LNCAP (cell line): ENCODE results near the gene CLIP3.

Experiments used
- TF ChIP-seq, protein P1 (sequence below): fragments of 450-650 bp; IDR thresholded peaks from 2 replicates; pipeline ENCODE4 v1.5.1; 2017; ENCODE audit warnings: mild to moderate bottlenecking

Gene CLIP3

DNA sequence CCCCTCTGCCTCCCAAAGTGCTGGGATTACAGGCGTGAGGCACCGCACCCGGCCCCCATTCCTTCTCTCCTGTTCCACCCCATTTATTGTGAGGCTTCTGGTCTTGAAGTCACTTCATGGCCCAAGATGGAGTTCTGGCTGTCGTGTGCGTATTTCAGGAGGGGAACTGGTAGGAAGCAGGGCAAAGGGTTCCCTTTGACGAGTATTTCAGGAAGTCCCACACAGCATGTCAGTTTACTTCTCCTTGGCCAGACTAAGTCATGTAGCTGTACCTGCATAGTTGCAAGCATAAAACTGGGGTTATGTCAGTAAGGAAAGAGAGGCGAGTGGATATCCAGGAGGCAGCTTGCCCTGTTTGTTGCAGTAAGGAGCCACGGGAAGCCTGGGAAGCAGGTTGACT is 32.2 kb upstream of the CLIP3 start:
- TF ChIP-seq, protein P1, sequence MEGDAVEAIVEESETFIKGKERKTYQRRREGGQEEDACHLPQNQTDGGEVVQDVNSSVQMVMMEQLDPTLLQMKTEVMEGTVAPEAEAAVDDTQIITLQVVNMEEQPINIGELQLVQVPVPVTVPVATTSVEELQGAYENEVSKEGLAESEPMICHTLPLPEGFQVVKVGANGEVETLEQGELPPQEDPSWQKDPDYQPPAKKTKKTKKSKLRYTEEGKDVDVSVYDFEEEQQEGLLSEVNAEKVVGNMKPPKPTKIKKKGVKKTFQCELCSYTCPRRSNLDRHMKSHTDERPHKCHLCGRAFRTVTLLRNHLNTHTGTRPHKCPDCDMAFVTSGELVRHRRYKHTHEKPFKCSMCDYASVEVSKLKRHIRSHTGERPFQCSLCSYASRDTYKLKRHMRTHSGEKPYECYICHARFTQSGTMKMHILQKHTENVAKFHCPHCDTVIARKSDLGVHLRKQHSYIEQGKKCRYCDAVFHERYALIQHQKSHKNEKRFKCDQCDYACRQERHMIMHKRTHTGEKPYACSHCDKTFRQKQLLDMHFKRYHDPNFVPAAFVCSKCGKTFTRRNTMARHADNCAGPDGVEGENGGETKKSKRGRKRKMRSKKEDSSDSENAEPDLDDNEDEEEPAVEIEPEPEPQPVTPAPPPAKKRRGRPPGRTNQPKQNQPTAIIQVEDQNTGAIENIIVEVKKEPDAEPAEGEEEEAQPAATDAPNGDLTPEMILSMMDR, result no peak

DNA sequence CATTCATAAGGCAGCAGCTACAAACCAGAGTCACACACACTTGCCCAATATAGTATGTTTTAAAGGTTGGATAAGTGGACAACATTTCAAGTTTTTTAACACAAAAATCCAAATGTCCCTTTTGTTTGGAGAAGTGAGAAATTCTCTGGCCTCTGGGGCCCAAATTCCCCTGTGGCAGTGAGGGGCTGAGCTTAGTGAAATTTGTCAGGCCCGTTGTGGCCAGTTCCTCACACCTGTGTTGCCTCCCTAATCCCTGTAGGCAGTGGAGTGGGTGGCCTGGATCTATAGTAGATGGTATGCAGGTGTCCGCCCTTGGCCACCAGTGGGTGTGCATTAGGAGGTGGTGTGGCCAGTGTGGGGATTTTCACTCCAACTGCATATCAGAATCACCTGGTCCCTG is 28.7 kb upstream of the CLIP3 start:
- TF ChIP-seq, protein P1, result no peak

DNA sequence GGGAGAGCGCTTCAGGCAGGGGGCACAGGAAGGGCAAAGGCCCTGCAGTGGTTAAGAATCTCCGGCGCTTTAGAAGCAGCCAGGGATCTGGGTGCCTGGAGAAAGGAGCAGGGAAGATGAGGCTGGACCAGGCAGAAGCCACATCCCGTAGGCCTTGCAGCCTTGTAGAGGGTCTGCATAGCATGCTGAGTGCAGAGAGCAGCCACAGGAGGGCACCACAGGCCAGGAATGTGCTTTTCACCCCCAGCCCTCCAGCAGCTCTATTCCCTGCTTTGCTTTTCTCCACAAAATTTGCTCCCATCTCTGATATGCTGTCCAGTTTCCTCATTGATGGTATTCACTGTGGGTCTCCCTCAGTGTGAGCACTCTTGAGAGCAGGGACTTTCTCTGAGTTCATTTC is 27.8 kb upstream of the CLIP3 start:
- TF ChIP-seq, protein P1, result peak; percentile 39; the same call in 1 of the 2 replicates

DNA sequence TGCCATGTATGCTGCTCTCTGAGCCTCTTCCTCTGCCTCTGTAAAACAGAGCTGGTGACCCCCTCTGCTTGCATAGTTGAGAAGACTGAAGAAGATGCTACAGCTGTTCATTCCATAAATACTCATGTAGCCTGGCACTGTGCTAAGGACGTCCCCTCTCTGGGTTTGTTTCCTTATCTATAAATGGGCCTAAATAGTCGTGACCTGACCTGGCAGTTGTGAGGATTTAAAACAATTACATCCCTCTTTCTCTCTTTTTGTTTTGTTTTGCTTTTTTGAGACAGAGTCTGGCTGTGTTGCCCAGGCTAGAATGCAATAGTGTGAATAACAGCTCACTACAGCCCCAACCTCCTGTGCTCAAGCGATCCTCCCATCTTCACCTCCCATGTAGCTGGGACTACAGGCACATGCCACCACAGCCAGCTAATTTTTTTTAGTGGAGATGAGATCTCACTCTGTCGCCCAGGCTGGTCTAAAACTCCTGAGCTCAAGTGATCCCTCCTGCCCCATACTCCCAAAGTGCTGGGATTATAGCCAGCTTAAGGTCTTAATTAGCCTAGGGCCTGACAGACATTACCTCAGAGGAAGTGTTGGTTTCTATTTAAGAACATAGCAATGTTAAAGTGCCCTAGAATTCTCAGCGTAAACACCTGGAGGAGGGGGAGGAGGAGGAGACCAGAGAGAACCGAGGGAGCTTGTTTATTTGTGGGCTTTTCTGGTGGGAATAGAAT is 26.7 kb upstream of the CLIP3 start:
- TF ChIP-seq, protein P1, result no peak

DNA sequence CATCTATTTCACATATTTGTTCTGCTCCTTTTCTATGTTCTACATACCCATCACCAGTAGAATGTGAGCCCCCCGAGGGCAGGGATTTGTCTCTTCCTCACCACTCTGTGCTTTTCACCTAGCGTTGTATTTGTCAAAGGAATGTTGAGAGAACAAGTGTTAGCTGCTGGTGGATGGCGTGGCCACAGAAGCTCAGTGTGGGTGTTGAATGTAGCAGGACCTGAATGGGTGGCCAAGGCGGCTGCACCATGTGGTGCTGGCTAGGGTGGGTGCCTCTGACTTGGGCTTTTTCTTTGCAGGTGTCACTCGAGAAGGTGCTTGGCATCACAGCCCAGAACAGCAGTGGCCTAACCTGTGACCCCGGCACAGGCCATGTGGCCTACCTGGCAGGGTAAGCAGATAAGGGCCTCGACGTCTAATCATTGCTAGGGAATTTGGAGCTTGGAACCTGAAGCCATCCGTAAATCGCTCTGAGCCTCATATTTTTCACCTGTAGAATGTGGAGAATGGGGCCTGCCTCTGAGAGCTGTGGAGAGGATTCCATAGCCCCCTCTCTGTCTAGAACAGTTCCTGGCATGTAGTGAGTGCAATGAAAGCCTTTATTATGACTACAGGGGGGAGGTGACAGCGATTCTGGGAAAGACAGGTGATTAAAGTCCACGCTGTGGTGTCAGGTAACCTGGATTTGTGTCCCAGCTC is 26.0 kb upstream of the CLIP3 start:
- TF ChIP-seq, protein P1, result no peak

DNA sequence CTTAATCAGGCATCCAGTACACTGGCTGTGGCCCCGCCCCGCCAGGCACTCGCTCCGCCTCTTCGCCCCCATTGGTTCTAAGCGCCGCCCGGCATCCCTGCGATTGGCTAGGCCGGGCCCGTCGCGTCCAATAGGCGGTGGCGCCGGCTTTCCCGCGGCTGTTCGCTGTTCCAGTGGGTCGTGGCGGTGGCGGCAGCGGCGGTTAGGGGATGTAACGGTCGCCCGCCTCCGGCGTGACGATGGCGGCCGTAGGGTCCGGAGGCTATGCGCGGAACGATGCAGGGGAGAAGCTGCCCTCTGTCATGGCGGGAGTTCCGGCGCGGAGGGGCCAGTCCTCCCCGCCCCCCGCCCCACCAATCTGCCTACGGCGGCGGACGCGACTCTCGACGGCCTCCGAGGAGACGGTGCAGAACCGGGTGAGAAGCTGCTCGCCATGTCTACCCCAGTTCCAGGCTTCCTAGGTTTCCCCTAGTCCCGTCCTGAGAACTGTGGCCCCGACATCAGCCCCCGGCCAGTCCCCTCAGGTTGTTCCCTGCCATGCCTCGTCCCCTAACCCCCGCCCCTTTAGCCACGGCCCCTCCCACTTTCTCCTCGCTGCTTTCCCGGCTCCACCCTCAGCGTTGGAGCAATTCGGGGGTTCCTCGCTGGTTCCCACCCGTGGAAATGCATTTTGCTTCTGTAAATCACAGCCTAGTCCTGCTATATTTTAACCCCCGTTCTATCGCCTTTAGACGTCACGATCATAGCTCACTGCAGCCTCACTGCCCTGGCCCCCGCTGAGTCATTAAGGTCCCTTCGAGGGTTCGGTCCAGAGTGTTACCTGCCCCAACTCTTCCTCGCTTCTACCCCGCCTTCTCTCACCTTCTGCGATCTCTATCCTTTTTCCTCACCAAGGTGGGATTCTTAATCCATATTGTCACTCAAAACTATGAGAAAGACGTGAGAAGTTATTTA is 22.3 kb upstream of the CLIP3 start, which contains the start of gene WDR62:
WDR62 (plus strand) TSS at position 165 of the 954 bp plus-strand sequence; CDS start at position 240, 75 bp downstream.
- TF ChIP-seq, protein P1, result no peak; the same call in 1 of the 2 replicates

DNA sequence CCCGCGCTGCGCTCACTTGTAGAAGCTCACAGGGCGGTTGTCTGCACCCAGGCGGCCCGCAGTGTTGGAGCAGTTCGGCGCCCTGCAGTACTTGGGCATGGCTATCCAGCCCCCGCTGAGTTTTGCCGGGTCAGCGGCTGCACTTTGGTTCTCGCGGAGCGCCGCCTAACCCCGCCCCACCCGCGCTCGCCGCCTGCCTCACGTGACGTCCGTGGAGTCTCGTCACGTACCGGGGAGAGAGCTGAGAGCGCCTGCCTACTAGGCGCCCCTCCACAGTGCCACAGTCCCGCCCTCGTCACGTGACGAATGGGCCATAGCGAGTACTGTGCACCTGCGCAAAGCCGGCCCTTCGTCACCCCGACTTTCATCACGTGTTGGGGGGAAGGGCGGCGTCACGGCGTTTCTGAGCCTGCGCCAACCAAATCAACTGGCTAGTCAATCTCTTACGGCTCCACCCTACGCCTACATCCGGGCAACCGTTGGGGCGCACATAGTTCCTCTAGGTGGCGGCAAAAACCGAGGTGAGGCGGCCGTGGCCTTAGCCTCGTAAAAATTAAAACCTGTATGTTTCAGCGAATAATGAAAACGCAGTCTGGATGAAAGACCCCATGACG is 21.6 kb upstream of the CLIP3 start, which contains the start of gene THAP8:
THAP8 (minus strand) TSS at position 167 of the 614 bp plus-strand sequence; CDS start at position 99, 68 bp downstream.
- TF ChIP-seq, protein P1, result peak; percentile 41; the same call in 1 of the 2 replicates
